Fibroblast of skin of abdomen (primary cell): ENCODE data around the gene FSHR. TPM values are rescaled to one million over a fixed set of nuclear protein-coding genes. Genes with fewer than 3 reads are reported as not detected.

Experiments
- DNase-seq: peaks from one replicate; pipeline ENCODE4 v3.0.0-alpha.2; 2013
- polyA plus RNA-seq, 2 experiments: library from polyadenylated mRNA; unstranded; fragments of 120-200 nt; gene quantifications; one replicate each; pipeline ENCODE4 v1.2.1, GENCODE V29; 2013; ENCODE audit not compliant: insufficient read length in 2 of 2

Gene FSHR, protein sequence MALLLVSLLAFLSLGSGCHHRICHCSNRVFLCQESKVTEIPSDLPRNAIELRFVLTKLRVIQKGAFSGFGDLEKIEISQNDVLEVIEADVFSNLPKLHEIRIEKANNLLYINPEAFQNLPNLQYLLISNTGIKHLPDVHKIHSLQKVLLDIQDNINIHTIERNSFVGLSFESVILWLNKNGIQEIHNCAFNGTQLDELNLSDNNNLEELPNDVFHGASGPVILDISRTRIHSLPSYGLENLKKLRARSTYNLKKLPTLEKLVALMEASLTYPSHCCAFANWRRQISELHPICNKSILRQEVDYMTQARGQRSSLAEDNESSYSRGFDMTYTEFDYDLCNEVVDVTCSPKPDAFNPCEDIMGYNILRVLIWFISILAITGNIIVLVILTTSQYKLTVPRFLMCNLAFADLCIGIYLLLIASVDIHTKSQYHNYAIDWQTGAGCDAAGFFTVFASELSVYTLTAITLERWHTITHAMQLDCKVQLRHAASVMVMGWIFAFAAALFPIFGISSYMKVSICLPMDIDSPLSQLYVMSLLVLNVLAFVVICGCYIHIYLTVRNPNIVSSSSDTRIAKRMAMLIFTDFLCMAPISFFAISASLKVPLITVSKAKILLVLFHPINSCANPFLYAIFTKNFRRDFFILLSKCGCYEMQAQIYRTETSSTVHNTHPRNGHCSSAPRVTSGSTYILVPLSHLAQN
- not detected for polyA plus RNA-seq (2013, experiment 1 of 2; ENCODE audit: insufficient read length)
- polyA plus RNA-seq (2013, experiment 2 of 2; ENCODE audit: insufficient read length): not detected

DNA sequence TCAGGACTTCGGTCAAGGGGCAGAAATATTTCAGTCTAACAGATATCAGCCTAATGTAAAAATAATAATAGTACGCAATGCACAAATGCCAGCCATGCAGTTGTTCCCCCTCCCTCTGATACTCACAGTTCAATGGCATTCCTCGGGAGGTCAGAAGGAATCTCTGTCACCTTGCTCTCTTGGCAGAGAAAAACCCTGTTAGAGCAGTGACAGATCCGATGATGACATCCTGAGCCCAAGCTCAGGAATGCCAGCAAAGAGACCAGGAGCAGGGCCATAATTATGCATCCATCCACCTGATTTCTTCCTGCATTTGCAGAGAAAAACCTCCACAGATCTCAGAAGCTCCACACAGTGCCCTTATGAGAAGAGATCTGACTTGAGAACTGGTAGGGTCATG lies at the start of gene FSHR:
Gene FSHR, minus strand, starts transcription at position 376 of the 400 bp plus-strand sequence. Its CDS starts 98 bp downstream, at position 278.
- DNase-seq: no peak

- DNase-seq: no peak
Measured at GRCh38 chr2:49199266-49199665, 45.0 kb upstream of the FSHR start.

DNA sequence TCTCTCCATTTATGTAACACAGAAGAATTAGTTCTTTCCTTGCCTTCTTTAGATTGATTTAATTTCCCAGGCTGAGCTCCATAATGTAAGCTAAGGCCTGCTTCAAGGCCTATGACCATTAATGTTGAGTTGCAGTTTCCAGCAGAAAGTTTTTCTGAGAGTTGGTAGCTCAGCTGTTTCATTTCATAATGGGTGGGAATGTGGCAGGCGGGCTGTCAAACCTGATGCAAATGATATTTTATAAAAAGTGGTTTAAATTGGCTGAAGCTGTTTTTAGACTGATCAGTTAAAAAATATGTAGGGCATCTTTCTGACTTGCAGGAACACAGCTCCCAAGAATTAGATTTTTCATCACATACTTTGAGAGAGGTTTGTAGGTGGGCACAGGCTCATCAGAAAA lies 40.4 kb upstream of the FSHR start:
- no peak for DNase-seq

DNA sequence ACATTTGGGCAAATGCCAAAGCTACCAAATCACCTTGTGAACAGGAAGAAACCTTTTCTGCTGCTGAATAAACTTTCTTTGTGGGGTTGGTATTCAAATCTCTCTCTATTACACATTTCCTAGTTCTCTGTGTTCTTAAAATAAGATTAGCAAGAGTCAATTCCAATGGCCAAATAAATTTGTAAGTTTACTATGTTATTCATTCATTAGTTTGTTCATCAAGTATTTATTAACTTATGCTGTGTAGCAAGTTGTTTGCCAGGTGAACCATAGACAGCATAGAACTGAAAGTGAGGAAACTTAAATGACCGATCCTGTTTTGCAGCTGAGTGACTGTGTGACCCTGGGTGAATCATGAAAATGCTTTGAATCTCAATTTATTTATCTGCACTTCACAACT lies 37.7 kb upstream of the FSHR start:
- DNase-seq: no peak

- no peak for DNase-seq
Measured at GRCh38 chr2:49189512-49190225, 35.4 kb upstream of the FSHR start.

DNA sequence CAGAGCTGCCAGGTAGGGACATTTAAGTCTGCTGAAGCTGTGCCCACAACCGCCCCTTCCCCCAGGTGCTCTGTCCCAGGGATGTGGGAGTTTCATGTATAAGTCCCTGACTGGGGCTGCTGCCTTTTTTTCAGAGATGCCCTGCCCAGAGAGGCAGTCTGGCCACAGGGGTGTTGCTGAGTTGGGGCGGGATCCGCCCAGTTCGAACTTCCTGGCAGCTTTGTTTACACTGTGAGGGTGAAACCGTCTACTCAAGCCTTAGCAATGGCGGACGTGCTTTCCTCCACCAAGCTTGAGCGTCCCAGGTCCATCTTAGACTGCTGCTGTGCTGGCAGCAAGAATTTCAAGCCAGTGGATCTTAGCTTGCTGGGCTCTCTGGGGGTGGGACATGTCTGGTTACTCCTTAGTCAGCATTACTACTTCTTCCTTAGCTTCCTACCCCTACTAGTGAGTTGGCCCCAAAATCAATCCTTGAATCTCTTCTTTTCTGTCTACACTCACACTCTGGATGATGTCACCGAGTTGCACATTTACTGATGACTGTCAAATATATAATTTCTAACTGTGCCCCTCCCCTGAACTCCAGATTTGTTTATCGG lies 31.8 kb upstream of the FSHR start:
- no peak for DNase-seq

GRCh38 chr2:49178656-49179055 lies 24.3 kb upstream of the FSHR start:
- DNase-seq: no peak

GRCh38 chr2:49177194-49177593 lies 22.9 kb upstream of the FSHR start:
- no peak for DNase-seq

DNA sequence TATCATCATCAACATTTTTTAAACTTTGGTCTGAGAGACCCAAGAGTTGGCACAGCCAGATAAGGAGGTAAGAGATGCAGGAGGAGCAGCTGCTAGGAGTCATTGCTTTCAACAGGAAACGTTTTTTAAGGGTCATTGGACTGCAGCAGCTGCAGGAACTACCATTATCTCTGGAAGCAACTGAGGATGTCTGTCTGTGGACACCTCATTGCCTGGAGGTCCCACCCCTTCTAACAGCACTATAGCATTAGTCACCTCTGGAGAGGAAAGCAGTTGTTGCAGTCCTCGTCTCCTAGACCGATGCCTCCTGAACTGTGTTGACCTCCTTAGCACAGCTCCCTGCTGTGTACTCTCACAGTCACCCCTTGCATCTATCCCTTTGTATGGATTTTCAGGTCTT lies 21.5 kb upstream of the FSHR start:
- DNase-seq: no peak

GRCh38 chr2:49174750-49175149 lies 20.4 kb upstream of the FSHR start:
- no peak for DNase-seq

DNA sequence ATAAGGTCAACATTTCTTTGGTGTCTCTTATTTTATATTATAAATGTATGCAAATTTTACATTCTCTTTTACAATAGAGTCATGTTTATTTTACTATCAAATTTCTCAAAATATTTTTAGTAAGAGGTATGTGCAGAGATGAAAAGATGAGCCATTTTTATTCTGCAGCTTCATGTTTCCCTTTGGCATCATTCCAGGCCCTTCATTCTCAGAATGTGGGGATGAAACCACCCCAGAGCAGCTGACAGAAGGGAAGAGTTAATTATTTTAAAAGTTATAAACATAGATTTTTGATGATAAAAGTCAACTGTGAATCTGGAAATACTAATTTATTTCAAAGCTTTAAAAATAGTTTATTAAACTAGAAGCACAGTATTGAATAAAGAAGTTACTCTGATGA lies 12.8 kb upstream of the FSHR start:
- no peak for DNase-seq

- no peak for DNase-seq
Measured at GRCh38 chr2:49165662-49166061, 11.3 kb upstream of the FSHR start.

GRCh38 chr2:49164729-49165128 lies 10.4 kb upstream of the FSHR start:
- no peak for DNase-seq

DNA sequence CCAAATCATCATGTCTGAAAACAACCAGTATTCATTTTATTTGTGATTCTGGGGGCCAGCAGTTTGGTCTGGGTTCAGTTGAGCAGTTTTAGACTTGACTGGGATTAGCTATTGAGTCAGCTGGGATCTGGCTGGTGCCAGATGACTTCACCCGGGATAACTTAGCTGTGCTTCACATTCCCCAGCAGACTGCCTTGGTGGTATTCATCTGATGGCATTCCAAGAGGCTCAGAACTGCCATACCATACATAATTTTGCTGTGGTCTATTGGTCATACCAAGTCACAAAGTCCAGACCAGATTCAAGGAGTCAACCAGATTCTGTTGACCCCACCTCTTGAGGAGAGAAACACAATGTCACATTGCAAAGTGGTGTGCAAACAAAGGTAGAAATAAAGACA lies 7.8 kb upstream of the FSHR start:
- DNase-seq: peak; percentile 70

GRCh38 chr2:49154891-49155290 lies 576 bp upstream of the FSHR start:
- DNase-seq: no peak

GRCh38 chr2:49153252-49153651 lies 1.1 kb downstream of the FSHR start:
- peak; percentile 8 for DNase-seq

DNA sequence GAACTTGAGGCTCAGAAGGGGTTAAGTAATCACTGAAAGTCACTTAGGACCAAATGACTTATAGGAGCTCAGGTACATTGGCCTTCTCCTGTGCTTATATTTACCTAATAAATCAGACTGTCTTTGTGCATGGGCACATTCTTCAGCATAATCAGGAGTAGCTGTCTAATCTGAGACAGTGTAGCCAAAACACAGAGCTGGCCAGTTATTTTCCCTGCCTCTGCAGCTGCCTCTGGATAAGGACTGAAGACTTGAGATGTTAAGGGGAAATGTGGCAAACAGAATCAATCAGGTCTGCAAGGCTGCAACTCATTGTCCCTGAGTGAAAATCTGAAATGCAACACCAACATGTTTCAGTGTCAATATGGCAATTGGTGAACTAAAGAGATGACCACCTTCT lies 1.5 kb downstream of the FSHR start:
- DNase-seq: no peak

DNA sequence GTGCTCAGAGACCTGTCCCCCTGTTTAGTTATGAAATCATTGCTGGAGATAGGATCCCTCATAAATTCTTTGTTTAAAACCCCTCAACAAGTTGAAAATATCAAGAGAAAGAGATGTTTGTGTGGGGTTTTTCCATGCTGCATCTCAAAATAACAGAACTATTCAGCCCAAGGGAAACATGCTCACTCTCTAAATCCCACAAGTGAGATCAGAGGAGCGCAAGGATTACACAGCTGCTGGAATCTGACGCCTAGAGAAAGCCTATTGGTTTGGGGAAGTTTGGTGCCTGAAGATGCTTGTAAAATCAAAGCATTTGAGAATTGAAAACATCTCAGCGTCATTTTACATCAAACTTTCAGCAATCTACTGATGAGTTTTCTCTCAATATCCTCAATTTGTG lies 7.9 kb downstream of the FSHR start:
- DNase-seq: no peak

DNA sequence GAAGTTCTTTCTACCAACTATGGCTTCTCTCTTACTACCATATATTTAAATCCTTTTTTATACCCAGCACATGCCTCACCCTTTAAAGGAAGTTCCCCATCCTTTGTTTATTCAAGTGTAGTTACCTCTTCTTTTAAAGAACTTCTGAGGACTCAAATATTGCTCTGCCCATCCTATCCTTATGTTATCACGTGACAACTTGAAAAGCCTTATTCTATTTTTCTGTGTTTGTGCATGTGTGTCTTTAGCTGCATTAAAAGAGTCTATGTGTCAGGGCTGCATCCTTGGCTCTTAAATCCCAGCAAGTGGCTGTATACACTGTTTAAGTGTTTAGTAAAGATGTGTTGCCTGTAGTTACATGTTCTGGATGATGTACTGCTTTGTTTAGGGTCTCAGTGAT lies 22.5 kb downstream of the FSHR start:
- DNase-seq: no peak

DNA sequence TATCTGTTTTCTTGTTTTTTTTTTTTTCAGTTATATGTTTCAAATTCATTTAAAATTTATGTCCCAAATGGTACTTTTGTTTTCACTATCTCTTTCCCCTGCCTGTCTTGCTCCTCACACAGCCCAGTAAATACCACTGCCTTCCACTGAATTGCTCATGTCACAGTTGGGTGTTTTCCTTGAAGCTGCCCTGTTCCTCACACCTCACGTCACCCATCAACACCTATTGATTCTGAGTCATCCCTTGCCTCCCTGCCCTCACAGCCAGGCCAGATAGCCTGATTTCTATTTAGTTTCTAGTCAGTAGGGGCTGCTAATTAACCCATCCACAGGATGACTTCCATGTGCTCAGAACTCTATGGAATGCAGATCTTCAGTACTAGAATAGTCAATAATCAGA lies 25.3 kb downstream of the FSHR start:
- DNase-seq: no peak

DNA sequence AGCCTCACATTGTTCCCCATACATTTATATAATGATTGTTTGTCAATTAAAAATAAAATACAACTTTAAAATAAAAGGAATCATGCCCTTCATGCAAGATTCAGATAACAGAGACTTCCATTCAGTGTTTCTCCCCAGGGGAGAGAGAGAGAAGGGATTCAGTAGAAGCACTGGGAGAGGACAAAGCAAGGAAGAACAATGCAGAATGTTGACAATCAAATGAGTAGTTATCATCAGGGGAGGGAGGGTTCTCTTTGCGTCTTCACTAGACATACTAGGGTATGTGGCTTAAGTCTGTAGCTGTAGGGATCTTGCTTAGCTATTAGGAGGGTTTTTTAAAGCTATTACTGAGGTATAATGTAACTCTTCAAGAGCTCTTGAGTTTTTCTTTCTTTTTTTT lies 30.7 kb downstream of the FSHR start:
- DNase-seq: no peak

- DNase-seq: no peak
Measured at GRCh38 chr2:49122107-49122506, 32.2 kb downstream of the FSHR start.

GRCh38 chr2:49113046-49113445 lies 41.3 kb downstream of the FSHR start:
- no peak for DNase-seq
